GM21737 (cell line): ENCODE measurements around the gene KANSL3.
"Not testable (repeated sequence)": the region's sequence is repeated elsewhere in the genome, so short reads cannot be mapped to it uniquely, and the experiment has no call there.

ENCODE experiments used
- ATAC-seq: cut with Tn5 transposase; IDR thresholded peaks from one replicate; pipeline ENCODE4 v1.9.1; 2021; ENCODE audit warnings: mild to moderate bottlenecking, moderate library complexity; ENCODE audit not compliant: unreplicated experiment

KANSL3 gene

DNA sequence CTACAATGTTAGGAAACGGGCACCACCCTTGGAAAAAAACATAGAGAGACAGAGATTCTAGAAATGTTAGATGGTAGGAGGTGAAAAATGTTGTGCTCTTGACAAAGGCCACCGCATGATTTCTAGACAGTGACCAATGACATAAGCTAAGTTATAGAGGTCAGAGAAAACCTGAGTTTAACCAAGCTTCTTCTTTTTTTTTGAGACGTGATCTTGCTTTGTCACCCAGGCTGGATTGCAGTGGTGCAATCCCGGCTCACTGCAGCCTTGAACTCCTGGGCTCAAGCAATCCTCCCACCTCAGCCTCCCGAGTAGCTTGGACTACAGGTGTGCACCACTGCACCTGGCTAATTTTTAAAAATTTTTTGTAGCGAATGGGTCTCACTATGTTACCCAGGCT, 17.4 kb upstream of the KANSL3 start:
- no peak for ATAC-seq

- ATAC-seq = not testable (repeated sequence)
Observed at GRCh38 chr2:96654791-96655190, 16.7 kb upstream of the KANSL3 start.

GRCh38 chr2:96651793-96652192, 13.7 kb upstream of the KANSL3 start:
- no peak for ATAC-seq

DNA sequence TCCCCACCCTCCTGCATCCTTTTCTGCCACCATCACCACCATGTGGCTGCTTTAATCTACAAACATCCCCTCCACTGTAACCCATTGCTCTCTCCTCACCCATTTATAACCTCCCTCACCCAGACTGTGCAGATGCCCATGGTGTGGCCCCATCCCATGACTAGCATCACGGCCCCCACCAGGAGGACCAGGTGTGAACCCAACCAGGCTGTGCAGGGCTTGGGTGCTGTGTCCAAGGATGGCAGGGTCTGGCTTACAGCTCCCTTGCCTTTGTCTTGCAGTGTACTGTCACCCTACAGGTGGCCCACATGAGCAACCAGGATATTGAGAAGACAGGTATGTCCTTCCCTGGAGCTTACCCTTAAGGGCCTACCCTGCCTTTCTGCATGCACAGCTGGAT, 11.2 kb upstream of the KANSL3 start:
- no peak for ATAC-seq

- no peak for ATAC-seq
Observed at GRCh38 chr2:96648306-96648930, 10.3 kb upstream of the KANSL3 start.

DNA sequence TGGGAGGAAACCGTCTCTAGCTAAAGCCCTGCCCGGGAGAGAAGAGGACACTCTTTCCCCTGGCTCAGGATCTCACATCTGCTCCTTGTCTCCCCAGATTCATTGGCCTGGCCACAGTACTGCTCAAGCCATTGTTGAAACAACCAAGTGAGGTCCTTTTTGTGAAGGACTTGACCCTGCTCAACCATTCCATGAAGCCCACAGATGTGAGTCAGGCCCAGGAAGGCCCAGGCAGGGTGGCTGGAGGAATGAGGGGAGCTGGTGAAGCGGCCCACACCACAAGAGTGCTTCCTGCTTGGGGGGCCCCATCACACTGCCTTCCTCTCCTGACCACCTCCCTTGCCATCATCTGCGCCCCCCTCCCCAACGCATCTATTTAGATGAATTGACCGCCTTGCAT, 9.6 kb upstream of the KANSL3 start:
- ATAC-seq = no peak

- no peak for ATAC-seq
Observed at GRCh38 chr2:96642564-96643360, 4.7 kb upstream of the KANSL3 start, which contains the start of gene FER1L5. Gene FER1L5 (plus strand): TSS chr2:96642764. CDS start chr2:96642837, 73 bp downstream.

DNA sequence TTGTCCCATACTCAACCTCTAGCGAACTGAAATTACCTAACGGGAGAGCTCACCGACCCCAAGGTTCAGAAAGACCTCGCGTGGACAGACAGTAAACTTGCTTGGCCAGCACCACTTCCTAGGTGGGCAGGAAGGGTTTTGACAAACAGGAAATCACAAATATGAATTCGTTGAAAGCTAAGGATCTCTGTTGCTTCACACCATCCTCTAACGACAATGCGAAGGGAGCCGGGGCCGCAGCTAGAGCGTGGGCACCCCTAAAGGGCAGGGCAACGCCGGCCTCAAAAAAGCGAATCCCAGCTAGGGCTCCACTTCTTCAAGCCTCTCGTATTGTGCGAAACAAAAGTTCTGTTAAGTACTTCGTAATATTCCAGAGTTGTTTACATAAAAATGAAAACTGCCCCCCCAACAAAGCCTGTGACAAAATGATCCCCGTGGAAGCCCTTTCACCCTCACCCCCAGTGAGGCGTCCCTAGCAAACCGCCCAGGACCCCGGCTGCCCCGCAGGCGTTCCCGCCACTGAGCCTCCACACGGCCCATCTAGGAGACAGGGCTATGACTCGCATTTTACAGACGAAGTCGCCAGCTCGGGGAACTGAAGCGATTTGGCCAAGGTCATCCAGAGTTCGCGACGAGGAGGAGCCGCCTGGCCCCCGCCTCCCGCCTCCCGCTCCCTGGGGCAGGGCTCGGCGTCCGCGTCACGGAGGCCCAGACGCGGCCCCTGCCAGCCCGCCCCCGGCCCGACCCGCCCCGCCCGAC, 548 bp downstream of the KANSL3 start:
- peak; percentile 60 for ATAC-seq

- ATAC-seq = no peak
Observed at GRCh38 chr2:96636551-96637171, 1.5 kb downstream of the KANSL3 start.

GRCh38 chr2:96633641-96634040, 4.5 kb downstream of the KANSL3 start:
- no peak for ATAC-seq

GRCh38 chr2:96631804-96632435, 6.2 kb downstream of the KANSL3 start:
- ATAC-seq = no peak

GRCh38 chr2:96626553-96626942, 11.6 kb downstream of the KANSL3 start:
- ATAC-seq = no peak

DNA sequence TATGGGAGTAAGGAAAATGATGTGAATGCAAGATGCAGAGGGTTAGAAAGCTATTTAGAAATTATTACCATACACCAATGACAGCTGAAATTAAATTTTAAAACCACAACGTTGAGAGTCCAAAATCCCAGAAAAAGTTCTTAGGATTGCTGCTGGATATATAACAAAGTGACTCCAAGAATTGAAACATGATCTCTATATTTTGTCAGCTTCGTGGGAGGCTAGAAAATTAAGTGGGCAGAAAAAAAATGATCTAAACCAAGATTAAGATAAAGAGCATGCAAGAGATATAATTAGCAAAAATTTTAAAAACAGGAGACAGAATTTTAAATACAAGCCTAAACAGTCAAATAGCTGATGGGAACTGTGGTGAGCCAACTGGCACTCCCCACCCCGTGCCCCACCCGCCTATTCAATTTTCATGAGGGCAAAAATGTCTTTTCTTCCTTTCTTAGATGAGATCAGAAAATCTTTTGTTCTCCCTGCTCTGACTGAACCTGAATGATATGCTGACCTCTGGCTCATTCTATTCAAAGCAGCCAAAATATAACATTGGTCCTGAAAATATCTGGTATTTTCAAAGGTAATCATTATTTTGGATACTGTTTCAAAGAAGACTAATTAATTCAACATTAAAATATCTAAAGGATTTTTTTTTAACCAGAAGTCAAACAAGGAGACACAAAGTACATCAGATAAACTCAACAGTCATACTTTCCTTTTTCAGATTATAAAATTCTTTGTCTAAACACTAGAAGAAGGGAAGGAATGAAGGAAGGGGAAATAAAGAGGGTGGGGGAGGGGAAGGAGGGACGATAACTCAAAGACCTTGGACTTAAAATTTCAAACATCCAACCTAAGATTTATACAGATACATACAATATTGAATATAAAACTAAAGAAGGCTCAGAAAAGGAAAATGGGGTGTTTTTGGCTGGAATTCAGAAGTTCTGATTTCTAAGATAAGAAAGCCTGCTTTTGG, 12.2 kb downstream of the KANSL3 start:
- ATAC-seq = no peak

DNA sequence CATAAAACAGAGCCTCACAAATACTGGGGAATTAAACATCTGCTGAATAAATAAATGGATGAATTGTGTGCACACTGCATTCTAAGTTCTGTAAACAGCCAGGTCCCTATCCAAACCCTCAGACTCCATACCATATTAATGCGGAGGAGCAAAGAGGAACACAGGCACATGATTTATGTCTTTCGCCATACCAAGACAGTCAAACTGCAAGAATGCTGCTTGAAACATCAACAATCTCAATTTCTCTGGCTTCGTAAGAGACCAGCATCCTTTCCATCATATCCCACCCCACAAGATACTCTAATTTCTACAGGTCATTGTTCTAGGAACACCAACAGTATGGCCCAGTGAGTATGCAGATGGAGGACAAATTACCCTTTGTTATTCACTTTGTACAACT, 15.0 kb downstream of the KANSL3 start:
- ATAC-seq = no peak

- no peak for ATAC-seq
Observed at GRCh38 chr2:96622544-96622943, 15.6 kb downstream of the KANSL3 start.

DNA sequence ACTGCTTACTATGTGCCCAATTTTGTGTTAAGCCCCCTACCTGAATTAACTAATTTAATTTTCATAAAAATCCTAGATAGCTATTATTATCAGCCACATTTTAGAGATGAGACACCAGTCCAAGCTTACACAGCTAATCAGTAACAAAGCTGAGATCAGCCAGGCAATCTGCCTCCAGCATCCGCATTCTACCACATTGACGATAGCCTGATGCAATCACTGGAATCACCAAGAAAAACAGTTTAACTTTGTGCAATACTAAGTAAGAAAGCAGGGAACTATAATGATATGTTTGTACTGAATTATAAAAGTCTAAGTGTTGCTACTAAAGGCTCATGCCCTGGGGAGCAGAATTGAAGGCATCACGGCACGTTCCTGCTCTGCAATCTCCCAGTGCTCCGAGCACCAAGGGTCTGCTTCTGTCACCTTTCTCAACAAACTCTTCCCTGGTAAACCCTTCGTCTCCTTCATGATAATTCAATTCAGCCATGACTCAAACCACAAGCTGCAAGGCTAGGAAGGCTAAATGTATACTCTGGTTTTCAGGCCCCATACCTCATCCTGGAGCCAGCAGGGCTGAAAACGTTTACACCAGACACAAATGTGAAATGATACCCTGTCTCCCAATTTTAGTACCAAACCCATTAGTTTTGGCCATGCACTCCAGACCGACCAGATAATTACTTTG, 19.4 kb downstream of the KANSL3 start:
- ATAC-seq = no peak

- ATAC-seq = no peak
Observed at GRCh38 chr2:96617012-96617411, 21.1 kb downstream of the KANSL3 start.

DNA sequence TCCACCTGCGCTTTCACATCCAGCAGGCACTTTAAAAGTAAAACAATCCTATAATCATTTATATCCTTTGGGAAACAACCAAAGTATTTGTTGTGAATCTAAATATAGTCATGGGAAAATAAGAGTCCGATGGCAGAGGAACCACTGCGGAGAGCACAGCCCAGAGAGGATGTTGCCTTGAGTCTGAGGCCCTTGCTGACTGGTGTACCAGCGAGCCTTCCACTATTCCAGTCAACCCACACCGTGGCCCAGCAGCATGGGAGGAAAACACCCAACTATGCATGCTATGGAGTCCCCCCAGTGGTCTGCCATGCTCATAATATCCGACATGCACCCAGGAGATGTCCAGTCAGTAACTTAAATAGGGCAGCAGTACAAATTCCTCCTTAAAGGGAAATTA, 21.6 kb downstream of the KANSL3 start:
- ATAC-seq = no peak

GRCh38 chr2:96616128-96616527, 22.0 kb downstream of the KANSL3 start:
- ATAC-seq = no peak
